Psoas muscle (tissue), 8 donors: ENCODE results near the gene SF3B6. TPM values are rescaled to one million over a fixed set of nuclear protein-coding genes. Genes with fewer than 3 reads are reported as not detected.

Experiments used
- ATAC-seq, 4 donors: fragments of 200-7000 bp; cut with Tn5 transposase; one replicate each; pipeline ENCODE4 v1.9.1; 2020; ENCODE audit warnings: moderate library complexity in 3 of 4, mild to moderate bottlenecking in 2 of 4
- DNase-seq, 2 donors: peaks; one replicate each; pipeline ENCODE4 v3.0.0-alpha.2; 2020
- H3K27ac ChIP-seq: fragments of 200-600 bp; one replicate; pipeline ENCODE4 v1.8.0; 2022
- H3K27me3 ChIP-seq, 3 donors: fragments of 200-600 bp in 1 of 3; one replicate each; pipeline versions ENCODE4 v1.6.1 to v1.8.0; 2013 to 2022; ENCODE audit warnings: low read length in 2 of 3, mild to moderate bottlenecking in 2 of 3, moderate library complexity in 1 of 3; ENCODE audit not compliant: insufficient read depth in 3 of 3
- H3K36me3 ChIP-seq, 2 donors: fragments of 200-600 bp in 1 of 2; one replicate each; pipeline versions ENCODE4 v1.6.1 to v1.8.0; 2013 to 2022; ENCODE audit warnings: low read depth in 1 of 2, mild to moderate bottlenecking in 1 of 2, moderate library complexity in 1 of 2; ENCODE audit not compliant: insufficient read depth in 1 of 2
- H3K4me1 ChIP-seq: fragments of 200-600 bp; one replicate; pipeline ENCODE4 v1.8.0; 2022
- H3K4me3 ChIP-seq: fragments of 200-600 bp; one replicate; pipeline ENCODE4 v1.8.0; 2022; ENCODE audit warnings: mild to moderate bottlenecking
- H3K9me3 ChIP-seq: fragments of 200-600 bp; one replicate; pipeline ENCODE4 v1.8.0; 2022
- CTCF ChIP-seq: fragments of 200-600 bp; IDR thresholded peaks from one replicate; pipeline ENCODE4 v1.8.0; 2022; ENCODE audit warnings: antibody characterized with exemption
- WGBS, 3 donors: extraction: QIAGEN DNeasy Blood & Tissue Kit; methylation state at CpG; one replicate each; pipeline versions ENCODE4 v1.1.6 to v1.1.7; 2013; 5-methylcytosine and 5-hydroxymethylcytosine counted together
- intact Hi-C, 2 donors: fragments of 100-400 bp; cut with DNase I; formaldehyde crosslinking; loops; one replicate each; pipeline versions ENCODE4 v1.11.0 to v1.14.2; 2022
- polyA plus RNA-seq, 3 donors: library from polyadenylated mRNA; stranded (reverse); fragments of 200-250 nt; gene quantifications; one replicate each; pipeline ENCODE4 v1.2.3, GENCODE V29; 2013
- total RNA-seq, 4 donors: library from RNA; stranded (reverse); fragmentation: NEBNext Ultra II Directional in 2 of 4; extraction: Animal tissue kit (Norgen Biotek cat#: 25700) in 2 of 4; gene quantifications; one replicate each; pipeline versions ENCODE4 v1.2.1 to v1.2.4, GENCODE V29; 2021 to 2023
- donor health status: healthy with polysubstance abuse.
- donor health status: DM: no; HTN: no; CAD: no; lungs with moderate emphysema.
- donor health status: Bipolar disorder and iron deficiency.
- donor health status: healthy.
- donor health status: DM: yes; HTN: yes; CAD: no.
- donor health status: DM: no; HTN: no; CAD: no.
- donor health status: DM: no; HTN: no; CAD: no.
- donor health status: DM: yes; HTN: yes; CAD: no.

SF3B6 gene
- total and polyA plus RNA-seq, 7 donors, result 44.2 to 116 (median 60.5) TPM

- Histone ChIP-seq H3K27ac (no peak overlapping the region), H3K36me3 (peaks cover 0 to 44% of the 10 kb centered on the region in 2 donors), H3K27me3 (no peaks in the 10 kb centered on the region), H3K4me1 (no peaks in the 10 kb centered on the region), H3K9me3 (no peaks in the 10 kb centered on the region), H3K4me3 (no peak overlapping the region)
- no peak for TF ChIP-seq CTCF
- intact Hi-C loops, result no loop called here
- DNase-seq (no peak), ATAC-seq (no peak)
- WGBS, 3 donors, result 80 to 88% (median 87%) methylated on average over 2 of the region's 2 CpGs
These were observed 10.8 kb downstream of the SF3B6 start for GRCh38 chr2:24065341-24065740.

GRCh38 chr2:24058564-24059271 is 17.4 kb downstream of the SF3B6 start:
- Histone ChIP-seq H3K27me3 (no peaks in the 10 kb centered on the region), H3K4me3 (no peak overlapping the region), H3K9me3 (no peaks in the 10 kb centered on the region), H3K36me3 (no peaks in the 10 kb centered on the region), H3K27ac (no peak overlapping the region), H3K4me1 (no peaks in the 10 kb centered on the region)
- intact Hi-C loops, result no loop called here
- no peak for DNase-seq
- no peak for ATAC-seq
- WGBS, 3 donors, result 84 to 91% (median 87%) methylated on average over 4 of the region's 4 CpGs
- no peak for TF ChIP-seq CTCF

GRCh38 chr2:24055750-24056149 is 20.4 kb downstream of the SF3B6 start:
- Histone ChIP-seq H3K27me3 (peaks cover 0 to 2% (median 2%) of the 10 kb centered on the region in 3 donors), H3K9me3 (no peaks in the 10 kb centered on the region), H3K4me3 (no peak overlapping the region), H3K4me1 (no peaks in the 10 kb centered on the region), H3K27ac (no peak overlapping the region), H3K36me3 (no peaks in the 10 kb centered on the region)
- TF ChIP-seq CTCF, result no peak
- ATAC-seq (no peak), DNase-seq (no peak)
- 83 to 90% (median 86%) methylated on average over 6 of the region's 6 CpGs for WGBS, 3 donors
- intact Hi-C loops, result no loop called here

- H3K36me3 ChIP-seq, result no peaks in the 10 kb centered on the region
- H3K27me3 ChIP-seq, result peaks cover 0 to 6% (median 2%) of the 10 kb centered on the region in 3 donors
- H3K4me1 ChIP-seq, result peaks cover 6% of the 10 kb centered on the region
- WGBS, 3 donors, result 73 to 79% (median 74%) methylated on average over 8 of the region's 8 CpGs
- DNase-seq, result no peak
- intact Hi-C loops, result no loop called here
- no peak for TF ChIP-seq CTCF
- ATAC-seq, result no peak
- H3K9me3 ChIP-seq, result no peaks in the 10 kb centered on the region
- H3K27ac ChIP-seq, result no peak overlapping the region
- H3K4me3 ChIP-seq, result no peak overlapping the region
These were observed 21.6 kb downstream of the SF3B6 start for GRCh38 chr2:24054366-24055010.
